WERI-Rb-1 (cell line): Measurements from ENCODE around the gene MICU1.

ENCODE experiments used
- DNase-seq: peaks from one replicate; pipeline ENCODE4 v3.0.0-alpha.2; 2020
- H3K27ac ChIP-seq: fragments of 250-450 bp; sonication (Bioruptor Pico); 2 replicates; pipeline ENCODE4 v1.5.1; 2020; ENCODE audit warnings: mild to moderate bottlenecking, moderate library complexity
- H3K27me3 ChIP-seq: fragments of 250-450 bp; sonication (Bioruptor Pico); 2 replicates; pipeline ENCODE4 v1.5.1; 2021; ENCODE audit warnings: mild to moderate bottlenecking, low read depth, moderate library complexity; ENCODE audit not compliant: insufficient read depth, severe bottlenecking
- H3K36me3 ChIP-seq: fragments of 250-450 bp; sonication (Bioruptor Pico); 2 replicates; pipeline ENCODE4 v1.5.1; 2020; ENCODE audit warnings: mild to moderate bottlenecking, moderate library complexity
- H3K4me3 ChIP-seq: 2 replicates; pipeline ENCODE4 v1.5.1; 2011; ENCODE audit warnings: low read depth, mild to moderate bottlenecking, control low read depth, low read length
- H3K9me3 ChIP-seq: fragments of 250-450 bp; sonication (Bioruptor Pico); 2 replicates; pipeline ENCODE4 v1.5.1; 2021; ENCODE audit warnings: mild to moderate bottlenecking, moderate library complexity; ENCODE audit not compliant: severe bottlenecking
- TF ChIP-seq, protein P1 (sequence below): IDR thresholded peaks from 2 replicates; pipeline ENCODE4 v1.5.1; 2011; ENCODE audit warnings: low read depth, mild to moderate bottlenecking, control low read depth, inconsistent platforms, low read length

Gene MICU1

DNA sequence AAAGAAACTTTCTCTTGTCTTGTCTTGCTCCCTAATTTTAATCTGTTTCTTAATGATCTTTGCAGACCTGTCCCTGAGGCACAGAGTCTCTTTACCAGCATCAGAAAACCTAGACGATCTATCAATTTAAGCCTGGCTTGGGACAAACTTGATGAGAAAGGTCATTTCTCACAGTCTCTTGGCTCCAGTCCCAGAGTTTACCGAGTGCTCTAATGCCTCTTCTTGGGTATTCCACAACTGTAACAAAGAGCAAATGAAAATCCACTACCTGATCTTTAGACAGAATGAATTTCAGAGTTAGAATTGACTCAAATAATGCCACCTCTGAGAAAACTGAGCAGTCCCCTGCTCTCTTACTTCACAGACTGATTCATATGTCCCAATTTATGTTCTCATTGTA lies 164.8 kb downstream of the MICU1 start:
- Histone ChIP-seq H3K36me3 (no peaks in the 10 kb centered on the region), H3K27ac (no peak overlapping the region), H3K4me3 (no peak overlapping the region), H3K9me3 (no peaks in the 10 kb centered on the region), H3K27me3 (no peaks in the 10 kb centered on the region)
- DNase-seq = no peak
- TF ChIP-seq, protein P1, sequence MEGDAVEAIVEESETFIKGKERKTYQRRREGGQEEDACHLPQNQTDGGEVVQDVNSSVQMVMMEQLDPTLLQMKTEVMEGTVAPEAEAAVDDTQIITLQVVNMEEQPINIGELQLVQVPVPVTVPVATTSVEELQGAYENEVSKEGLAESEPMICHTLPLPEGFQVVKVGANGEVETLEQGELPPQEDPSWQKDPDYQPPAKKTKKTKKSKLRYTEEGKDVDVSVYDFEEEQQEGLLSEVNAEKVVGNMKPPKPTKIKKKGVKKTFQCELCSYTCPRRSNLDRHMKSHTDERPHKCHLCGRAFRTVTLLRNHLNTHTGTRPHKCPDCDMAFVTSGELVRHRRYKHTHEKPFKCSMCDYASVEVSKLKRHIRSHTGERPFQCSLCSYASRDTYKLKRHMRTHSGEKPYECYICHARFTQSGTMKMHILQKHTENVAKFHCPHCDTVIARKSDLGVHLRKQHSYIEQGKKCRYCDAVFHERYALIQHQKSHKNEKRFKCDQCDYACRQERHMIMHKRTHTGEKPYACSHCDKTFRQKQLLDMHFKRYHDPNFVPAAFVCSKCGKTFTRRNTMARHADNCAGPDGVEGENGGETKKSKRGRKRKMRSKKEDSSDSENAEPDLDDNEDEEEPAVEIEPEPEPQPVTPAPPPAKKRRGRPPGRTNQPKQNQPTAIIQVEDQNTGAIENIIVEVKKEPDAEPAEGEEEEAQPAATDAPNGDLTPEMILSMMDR = no peak

- DNase-seq = no peak
- Histone ChIP-seq H3K9me3 (no peaks in the 10 kb centered on the region), H3K4me3 (no peak overlapping the region), H3K36me3 (no peaks in the 10 kb centered on the region), H3K27ac (no peak overlapping the region), H3K27me3 (no peaks in the 10 kb centered on the region)
- TF ChIP-seq, protein P1 = no peak
Measured at GRCh38 chr10:72460284-72460876, 165.5 kb downstream of the MICU1 start.

DNA sequence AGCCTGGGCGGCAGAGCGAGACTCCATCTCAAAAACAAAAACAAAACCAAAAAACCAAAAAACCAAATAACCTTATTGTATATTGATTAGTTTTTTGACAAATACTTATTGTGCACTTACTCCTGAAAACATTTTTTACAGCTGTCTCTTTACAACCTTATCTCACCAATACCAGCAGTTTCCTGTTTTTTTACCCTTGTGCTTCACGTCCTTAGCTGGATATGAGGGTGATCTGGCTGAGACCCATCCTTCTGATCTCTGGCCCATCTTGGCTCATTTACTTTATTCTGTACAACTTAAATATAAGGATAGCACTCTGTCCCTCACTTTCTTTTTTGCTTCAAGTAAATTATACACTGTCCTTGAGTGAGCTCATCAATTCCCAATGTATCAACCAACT lies 166.6 kb downstream of the MICU1 start:
- Histone ChIP-seq H3K4me3 (no peak overlapping the region), H3K27me3 (no peaks in the 10 kb centered on the region), H3K27ac (no peak overlapping the region), H3K9me3 (no peaks in the 10 kb centered on the region), H3K36me3 (no peaks in the 10 kb centered on the region)
- TF ChIP-seq, protein P1 = no peak
- no peak for DNase-seq

DNA sequence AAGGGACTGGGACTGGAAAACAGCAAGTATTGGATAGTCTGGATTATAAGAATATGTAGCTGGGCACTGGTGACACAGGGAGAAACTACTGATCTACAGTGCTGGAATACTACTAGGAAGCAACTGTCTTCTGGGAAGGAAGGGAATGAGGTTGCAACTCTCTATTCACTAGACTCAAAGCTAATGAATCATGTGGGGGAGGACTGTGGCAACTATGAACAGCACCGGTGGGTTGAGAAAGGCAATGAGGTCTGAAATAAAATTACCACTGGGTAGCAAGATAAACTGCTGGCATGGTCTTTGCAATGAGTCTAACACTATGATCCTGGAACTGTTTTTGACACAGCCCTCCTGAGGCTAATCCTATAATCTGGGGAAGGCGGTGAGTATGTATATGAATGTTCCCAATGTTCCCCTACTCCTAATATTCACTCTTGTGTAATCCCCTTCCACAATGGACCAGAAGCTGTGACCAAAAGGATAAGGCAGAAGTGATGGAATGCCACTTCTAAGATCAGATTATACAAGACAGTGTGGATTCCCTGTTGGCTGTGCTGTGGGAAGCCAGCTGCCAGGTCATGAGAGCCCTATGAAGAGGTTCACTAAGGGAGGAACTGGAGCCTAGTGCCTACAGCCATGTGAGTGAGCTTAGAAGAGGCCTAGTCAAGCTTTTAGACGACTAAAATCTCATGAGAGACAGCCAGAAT lies 169.8 kb downstream of the MICU1 start:
- peak; percentile 40 for DNase-seq
- H3K9me3 ChIP-seq = no peaks in the 10 kb centered on the region
- TF ChIP-seq, protein P1 = no peak
- no peak overlapping the region for H3K4me3 ChIP-seq
- no peak overlapping the region for H3K27ac ChIP-seq
- H3K27me3 ChIP-seq = no peaks in the 10 kb centered on the region
- H3K36me3 ChIP-seq = no peaks in the 10 kb centered on the region

DNA sequence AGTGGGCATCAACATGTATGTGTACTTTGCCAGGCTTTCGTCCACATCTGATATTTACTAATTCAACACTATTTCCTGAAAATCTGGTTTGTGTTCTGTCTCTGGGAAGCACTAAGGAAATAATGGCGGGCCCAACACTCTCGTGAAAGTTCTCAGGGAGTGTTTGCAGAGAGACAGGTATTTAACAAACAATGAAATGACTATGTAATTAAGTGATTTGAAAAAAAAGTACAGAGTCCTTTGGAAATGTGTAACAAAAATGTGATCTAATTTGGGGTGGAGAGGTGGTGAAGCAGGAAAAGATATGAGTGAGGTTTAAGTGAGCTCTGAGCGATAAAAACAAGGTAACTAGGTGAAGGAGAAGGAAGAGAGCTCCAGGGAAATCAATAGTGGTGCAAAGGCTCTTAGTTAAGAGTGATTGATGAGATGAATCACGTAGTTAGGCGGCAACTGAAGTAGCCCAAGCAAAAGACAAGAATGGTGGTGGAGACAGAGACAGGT lies 175.9 kb downstream of the MICU1 start:
- TF ChIP-seq, protein P1 = no peak
- no peaks in the 10 kb centered on the region for H3K27me3 ChIP-seq
- DNase-seq = no peak
- no peak overlapping the region for H3K4me3 ChIP-seq
- no peak overlapping the region for H3K27ac ChIP-seq
- no peaks in the 10 kb centered on the region for H3K36me3 ChIP-seq
- no peaks in the 10 kb centered on the region for H3K9me3 ChIP-seq
